ENCODE results near the gene KIF12. TPM values are rescaled to one million over a fixed set of nuclear protein-coding genes. Genes with fewer than 3 reads are reported as not detected.

The KIF12 gene
- total and polyA plus RNA-seq, 4 donors, result 0.47 to 6.7 (median 4.8) TPM

- no peaks in the 10 kb centered on the region for H3K4me1 ChIP-seq (ENCODE audit: control insufficient read depth in 5 of 5, insufficient read depth in 5 of 5, low read length in 5 of 5)
- no peak overlapping the region for H3K4me3 ChIP-seq
- peaks cover 0 to 4% (median 0%) of the 10 kb centered on the region in 4 donors for H3K36me3 ChIP-seq (ENCODE audit: control insufficient read depth in 4 of 4, insufficient read depth in 4 of 4, low read length in 4 of 4)
- ATAC-seq (ENCODE audit: insufficient read depth, low FRiP score), result no peak
- H3K27me3 ChIP-seq (ENCODE audit: control insufficient read depth in 3 of 3, insufficient read depth in 3 of 3, low read length in 2 of 3), result no peaks in the 10 kb centered on the region
- DNase-seq, result no peak
- no peak overlapping the region for H3K27ac ChIP-seq (ENCODE audit: low read depth in 1 of 2, low read length in 1 of 2)
- TF ChIP-seq, protein P1, sequence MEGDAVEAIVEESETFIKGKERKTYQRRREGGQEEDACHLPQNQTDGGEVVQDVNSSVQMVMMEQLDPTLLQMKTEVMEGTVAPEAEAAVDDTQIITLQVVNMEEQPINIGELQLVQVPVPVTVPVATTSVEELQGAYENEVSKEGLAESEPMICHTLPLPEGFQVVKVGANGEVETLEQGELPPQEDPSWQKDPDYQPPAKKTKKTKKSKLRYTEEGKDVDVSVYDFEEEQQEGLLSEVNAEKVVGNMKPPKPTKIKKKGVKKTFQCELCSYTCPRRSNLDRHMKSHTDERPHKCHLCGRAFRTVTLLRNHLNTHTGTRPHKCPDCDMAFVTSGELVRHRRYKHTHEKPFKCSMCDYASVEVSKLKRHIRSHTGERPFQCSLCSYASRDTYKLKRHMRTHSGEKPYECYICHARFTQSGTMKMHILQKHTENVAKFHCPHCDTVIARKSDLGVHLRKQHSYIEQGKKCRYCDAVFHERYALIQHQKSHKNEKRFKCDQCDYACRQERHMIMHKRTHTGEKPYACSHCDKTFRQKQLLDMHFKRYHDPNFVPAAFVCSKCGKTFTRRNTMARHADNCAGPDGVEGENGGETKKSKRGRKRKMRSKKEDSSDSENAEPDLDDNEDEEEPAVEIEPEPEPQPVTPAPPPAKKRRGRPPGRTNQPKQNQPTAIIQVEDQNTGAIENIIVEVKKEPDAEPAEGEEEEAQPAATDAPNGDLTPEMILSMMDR (IDR thresholded peaks at IDR 0.05; ENCODE audit: control extremely low read depth, extremely low read depth), result no peak
- H3K9ac ChIP-seq (ENCODE audit: insufficient read depth in 1 of 2, low read length in 2 of 2), result no peak overlapping the region
- no peaks in the 10 kb centered on the region for H3K9me3 ChIP-seq (ENCODE audit: control insufficient read depth in 4 of 4, insufficient read depth in 3 of 4, low read length in 3 of 4)
- WGBS, 2 donors, result 91 to 96% methylated on average over 8 of the region's 8 CpGs
Measured at GRCh38 chr9:114091711-114092110, 7.4 kb downstream of the KIF12 start.

DNA sequence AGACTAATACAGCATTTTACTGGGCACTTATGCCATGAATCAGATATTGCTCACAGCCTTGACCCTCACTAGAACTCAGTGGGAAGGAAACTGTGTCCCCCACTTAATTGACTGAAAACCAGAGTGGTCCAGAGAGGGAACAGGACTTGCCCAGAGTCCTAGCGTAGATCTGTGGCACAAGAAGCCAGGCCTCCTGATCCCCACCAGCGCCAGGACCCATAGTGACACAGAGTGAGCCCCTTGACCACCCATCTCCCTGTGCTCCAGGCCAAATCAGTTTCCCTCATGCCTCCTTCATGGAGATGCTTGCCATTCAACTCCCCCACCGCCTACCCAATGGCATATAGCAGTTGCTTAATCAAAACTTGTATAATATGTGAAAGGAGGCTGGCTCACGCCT, 8.3 kb downstream of the KIF12 start:
- TF ChIP-seq, protein P1 (IDR thresholded peaks at IDR 0.05; ENCODE audit: control extremely low read depth, extremely low read depth), result no peak
- Histone ChIP-seq H3K27me3 (ENCODE audit: control insufficient read depth in 3 of 3, insufficient read depth in 3 of 3, low read length in 2 of 3) (no peaks in the 10 kb centered on the region), H3K9me3 (ENCODE audit: control insufficient read depth in 4 of 4, insufficient read depth in 3 of 4, low read length in 3 of 4) (no peaks in the 10 kb centered on the region), H3K27ac (ENCODE audit: low read depth in 1 of 2, low read length in 1 of 2) (no peak overlapping the region), H3K36me3 (ENCODE audit: control insufficient read depth in 4 of 4, insufficient read depth in 4 of 4, low read length in 4 of 4) (peaks cover 0 to 4% (median 0%) of the 10 kb centered on the region in 4 donors), H3K4me3 (no peak overlapping the region), H3K4me1 (ENCODE audit: control insufficient read depth in 5 of 5, insufficient read depth in 5 of 5, low read length in 5 of 5) (no peaks in the 10 kb centered on the region), H3K9ac (ENCODE audit: insufficient read depth in 1 of 2, low read length in 2 of 2) (no peak overlapping the region)
- ATAC-seq (ENCODE audit: insufficient read depth, low FRiP score), result no peak
- WGBS, 2 donors, result 91 to 92% methylated on average over 4 of the region's 4 CpGs
- no peak for DNase-seq

- DNase-seq (no peak), ATAC-seq (ENCODE audit: insufficient read depth, low FRiP score) (no peak)
- Histone ChIP-seq H3K9ac (ENCODE audit: insufficient read depth in 1 of 2, low read length in 2 of 2) (no peak overlapping the region), H3K27ac (ENCODE audit: low read depth in 1 of 2, low read length in 1 of 2) (no peak overlapping the region), H3K9me3 (ENCODE audit: control insufficient read depth in 4 of 4, insufficient read depth in 3 of 4, low read length in 3 of 4) (no peaks in the 10 kb centered on the region), H3K4me1 (ENCODE audit: control insufficient read depth in 5 of 5, insufficient read depth in 5 of 5, low read length in 5 of 5) (no peaks in the 10 kb centered on the region), H3K27me3 (ENCODE audit: control insufficient read depth in 3 of 3, insufficient read depth in 3 of 3, low read length in 2 of 3) (no peaks in the 10 kb centered on the region), H3K4me3 (no peak overlapping the region), H3K36me3 (ENCODE audit: control insufficient read depth in 4 of 4, insufficient read depth in 4 of 4, low read length in 4 of 4) (peaks cover 0 to 4% (median 0%) of the 10 kb centered on the region in 4 donors)
- 85 to 97% methylated on average over 4 of the region's 4 CpGs for WGBS, 2 donors
- TF ChIP-seq, protein P1 (IDR thresholded peaks at IDR 0.05; ENCODE audit: control extremely low read depth, extremely low read depth), result no peak
Measured at GRCh38 chr9:114089206-114089840, 9.8 kb downstream of the KIF12 start.
